ENCODE results near the gene UAP1L1.

Gene UAP1L1

DNA sequence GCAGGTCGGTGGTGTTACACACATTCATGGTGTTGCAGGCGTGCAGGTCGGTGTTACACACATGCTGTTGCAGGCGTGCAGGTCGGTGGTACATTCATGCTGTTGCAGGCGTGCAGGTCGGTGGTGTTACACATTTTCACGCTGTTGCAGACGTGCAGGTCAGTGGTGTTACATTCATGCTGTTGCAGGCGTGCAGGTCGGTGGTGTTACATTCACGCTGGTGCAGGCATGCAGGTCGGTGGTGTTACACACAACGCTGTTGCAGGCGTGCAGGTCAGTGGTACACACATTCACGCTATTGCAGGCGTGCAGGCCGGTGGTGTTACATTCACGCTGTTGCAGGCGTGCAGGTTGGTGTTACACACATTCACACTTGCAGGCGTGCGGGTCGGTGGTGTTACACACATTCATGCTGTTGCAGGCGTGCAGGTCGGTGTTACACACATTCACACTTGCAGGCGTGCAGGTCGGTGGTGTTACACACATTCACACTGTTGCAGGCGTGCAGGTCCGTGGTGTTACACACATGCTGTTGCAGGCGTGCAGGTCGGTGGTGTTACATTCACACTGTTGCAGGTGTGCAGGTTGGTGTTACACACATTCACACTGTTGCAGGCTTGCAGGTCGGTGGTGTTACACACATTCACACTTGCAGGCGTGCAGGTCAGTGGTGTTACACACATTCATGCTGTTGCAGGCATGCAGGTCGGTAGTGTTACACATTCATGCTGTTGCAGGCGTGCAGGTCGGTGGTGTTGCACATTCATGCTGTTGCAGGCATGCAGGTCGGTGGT lies 26.1 kb downstream of the UAP1L1 start:
- no peak overlapping the region for H3K4me3 ChIP-seq (replicated peaks; ENCODE audit: low read depth, low read length)
- TF ChIP-seq, protein P1, sequence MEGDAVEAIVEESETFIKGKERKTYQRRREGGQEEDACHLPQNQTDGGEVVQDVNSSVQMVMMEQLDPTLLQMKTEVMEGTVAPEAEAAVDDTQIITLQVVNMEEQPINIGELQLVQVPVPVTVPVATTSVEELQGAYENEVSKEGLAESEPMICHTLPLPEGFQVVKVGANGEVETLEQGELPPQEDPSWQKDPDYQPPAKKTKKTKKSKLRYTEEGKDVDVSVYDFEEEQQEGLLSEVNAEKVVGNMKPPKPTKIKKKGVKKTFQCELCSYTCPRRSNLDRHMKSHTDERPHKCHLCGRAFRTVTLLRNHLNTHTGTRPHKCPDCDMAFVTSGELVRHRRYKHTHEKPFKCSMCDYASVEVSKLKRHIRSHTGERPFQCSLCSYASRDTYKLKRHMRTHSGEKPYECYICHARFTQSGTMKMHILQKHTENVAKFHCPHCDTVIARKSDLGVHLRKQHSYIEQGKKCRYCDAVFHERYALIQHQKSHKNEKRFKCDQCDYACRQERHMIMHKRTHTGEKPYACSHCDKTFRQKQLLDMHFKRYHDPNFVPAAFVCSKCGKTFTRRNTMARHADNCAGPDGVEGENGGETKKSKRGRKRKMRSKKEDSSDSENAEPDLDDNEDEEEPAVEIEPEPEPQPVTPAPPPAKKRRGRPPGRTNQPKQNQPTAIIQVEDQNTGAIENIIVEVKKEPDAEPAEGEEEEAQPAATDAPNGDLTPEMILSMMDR (IDR thresholded peaks at IDR 0.05; ENCODE audit: low read depth, low read length, missing control alignments): no peak
- no peak for DNase-seq (ENCODE audit: extremely low read depth, low read depth)

DNA sequence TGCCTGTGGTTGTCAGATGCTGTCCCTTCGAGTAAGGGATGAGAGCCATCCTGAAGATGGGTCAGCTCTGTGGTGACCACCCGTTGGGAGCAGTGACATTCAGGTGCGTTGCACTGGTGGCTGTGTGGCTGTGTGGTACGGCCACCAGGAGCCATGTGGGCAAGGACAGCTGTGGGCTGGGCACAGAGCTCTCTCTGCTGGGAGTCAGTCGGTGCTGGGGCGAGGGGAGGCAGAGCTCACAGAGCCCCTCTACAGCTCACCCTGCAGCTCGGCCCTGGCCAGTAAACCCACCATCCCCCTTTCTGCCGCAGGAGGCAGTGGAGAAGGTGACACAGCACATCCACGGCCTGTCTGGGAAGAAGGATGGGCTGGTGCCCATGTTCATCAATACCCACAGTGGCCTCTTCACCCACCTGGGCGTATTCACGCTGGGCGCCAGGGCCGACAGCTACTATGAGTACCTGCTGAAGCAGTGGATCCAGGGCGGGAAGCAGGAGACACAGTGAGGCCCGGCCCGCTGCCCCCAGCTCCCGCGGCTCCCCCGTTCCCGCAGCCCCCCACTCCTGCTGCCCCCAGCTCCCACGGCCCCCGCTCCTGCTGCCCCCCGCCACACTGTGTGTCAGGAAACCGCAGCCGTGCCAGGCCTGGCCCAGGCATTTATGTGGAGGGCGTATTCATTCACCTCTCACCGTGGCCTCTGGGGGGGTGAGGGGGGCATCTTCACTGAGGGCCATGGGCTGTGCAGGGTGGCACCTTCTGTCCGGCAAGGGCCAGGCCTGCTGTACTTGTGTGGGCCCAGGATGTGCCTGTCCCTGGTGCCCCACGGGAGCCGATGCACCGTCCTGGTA lies 28.7 kb downstream of the UAP1L1 start:
- TF ChIP-seq, protein P1 (IDR thresholded peaks at IDR 0.05; ENCODE audit: low read depth, low read length, missing control alignments): no peak
- no peak for DNase-seq (ENCODE audit: extremely low read depth, low read depth)
- no peak overlapping the region for H3K4me3 ChIP-seq (replicated peaks; ENCODE audit: low read depth, low read length)

DNA sequence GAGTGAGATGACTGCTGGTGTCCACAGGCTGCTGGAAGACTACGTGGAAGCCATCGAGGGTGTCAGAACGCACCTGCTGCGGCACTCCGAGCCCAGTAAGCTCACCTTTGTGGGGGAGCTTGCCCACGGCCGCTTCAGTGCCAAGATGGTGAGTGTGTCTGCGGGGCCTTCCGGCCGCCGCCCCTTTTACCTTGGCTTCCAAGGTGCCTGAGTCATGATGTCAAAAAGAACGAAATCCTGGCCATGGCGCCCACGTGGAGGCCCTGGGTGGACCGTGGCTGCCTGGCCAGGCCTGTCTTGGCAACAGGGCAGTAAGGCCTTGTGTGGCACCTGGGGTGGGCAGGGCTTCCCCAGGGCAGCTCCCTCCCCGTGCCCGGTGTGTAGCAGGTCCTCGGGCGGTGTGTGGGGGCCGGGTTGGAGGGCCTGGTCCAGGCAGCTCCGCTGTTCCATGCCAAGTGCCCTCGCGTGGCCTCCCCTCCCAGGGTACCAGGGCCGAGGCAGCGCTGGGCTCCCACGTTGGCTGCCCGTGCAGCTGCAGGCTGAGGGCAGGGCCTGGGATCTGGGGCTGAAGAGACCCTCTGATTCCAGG lies 29.4 kb downstream of the UAP1L1 start:
- no peak for DNase-seq (ENCODE audit: extremely low read depth, low read depth)
- H3K4me3 ChIP-seq (replicated peaks; ENCODE audit: low read depth, low read length): no peak overlapping the region
- TF ChIP-seq, protein P1 (IDR thresholded peaks at IDR 0.05; ENCODE audit: low read depth, low read length, missing control alignments): no peak

DNA sequence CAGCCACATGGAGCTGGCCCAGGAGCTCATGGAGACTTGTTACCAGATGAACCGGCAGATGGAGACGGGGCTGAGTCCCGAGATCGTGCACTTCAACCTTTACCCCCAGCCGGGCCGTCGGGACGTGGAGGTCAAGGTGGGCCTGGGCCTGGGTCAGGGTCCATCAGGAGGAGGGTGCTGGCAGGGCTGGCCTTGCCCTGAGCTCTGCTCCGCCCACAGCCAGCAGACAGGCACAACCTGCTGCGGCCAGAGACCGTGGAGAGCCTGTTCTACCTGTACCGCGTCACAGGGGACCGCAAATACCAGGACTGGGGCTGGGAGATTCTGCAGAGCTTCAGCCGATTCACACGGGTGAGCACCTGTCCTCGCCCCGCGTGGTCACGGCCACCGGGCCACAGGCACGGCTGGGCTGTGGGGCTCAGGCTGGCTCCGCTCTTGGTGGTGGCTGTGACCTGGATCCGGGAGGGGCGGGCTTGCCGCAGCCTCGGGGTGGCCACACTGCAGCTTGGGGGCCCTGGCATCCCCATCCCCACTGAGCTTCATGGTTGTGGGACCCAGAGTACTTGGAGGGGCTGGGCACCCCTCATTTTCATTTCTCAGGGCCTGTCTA lies 30.1 kb downstream of the UAP1L1 start:
- TF ChIP-seq, protein P1 (IDR thresholded peaks at IDR 0.05; ENCODE audit: low read depth, low read length, missing control alignments): no peak
- no peak for DNase-seq (ENCODE audit: extremely low read depth, low read depth)
- H3K4me3 ChIP-seq (replicated peaks; ENCODE audit: low read depth, low read length): no peak overlapping the region

DNA sequence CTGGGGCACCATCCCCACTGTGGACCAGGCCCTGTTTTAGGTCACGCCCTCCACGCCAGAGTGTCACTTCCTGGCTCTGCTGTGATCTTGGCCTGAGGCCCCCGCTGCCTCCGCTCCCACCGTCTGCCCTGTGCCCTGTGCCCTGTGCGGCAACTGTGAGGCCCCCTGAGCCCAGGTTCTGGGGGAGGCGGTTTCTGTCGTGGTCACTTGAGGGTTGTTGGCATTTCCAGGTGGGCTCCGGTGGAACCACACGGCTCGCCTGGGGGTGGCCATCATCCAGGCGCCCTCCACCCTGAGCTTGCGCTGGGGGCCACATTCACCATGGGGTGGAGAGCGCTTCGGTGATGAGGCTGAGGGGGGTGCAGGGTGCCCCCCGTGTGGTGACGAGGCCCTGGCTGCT lies 30.7 kb downstream of the UAP1L1 start:
- DNase-seq (ENCODE audit: extremely low read depth, low read depth): no peak
- no peak overlapping the region for H3K4me3 ChIP-seq (replicated peaks; ENCODE audit: low read depth, low read length)
- TF ChIP-seq, protein P1 (IDR thresholded peaks at IDR 0.05; ENCODE audit: low read depth, low read length, missing control alignments): no peak

DNA sequence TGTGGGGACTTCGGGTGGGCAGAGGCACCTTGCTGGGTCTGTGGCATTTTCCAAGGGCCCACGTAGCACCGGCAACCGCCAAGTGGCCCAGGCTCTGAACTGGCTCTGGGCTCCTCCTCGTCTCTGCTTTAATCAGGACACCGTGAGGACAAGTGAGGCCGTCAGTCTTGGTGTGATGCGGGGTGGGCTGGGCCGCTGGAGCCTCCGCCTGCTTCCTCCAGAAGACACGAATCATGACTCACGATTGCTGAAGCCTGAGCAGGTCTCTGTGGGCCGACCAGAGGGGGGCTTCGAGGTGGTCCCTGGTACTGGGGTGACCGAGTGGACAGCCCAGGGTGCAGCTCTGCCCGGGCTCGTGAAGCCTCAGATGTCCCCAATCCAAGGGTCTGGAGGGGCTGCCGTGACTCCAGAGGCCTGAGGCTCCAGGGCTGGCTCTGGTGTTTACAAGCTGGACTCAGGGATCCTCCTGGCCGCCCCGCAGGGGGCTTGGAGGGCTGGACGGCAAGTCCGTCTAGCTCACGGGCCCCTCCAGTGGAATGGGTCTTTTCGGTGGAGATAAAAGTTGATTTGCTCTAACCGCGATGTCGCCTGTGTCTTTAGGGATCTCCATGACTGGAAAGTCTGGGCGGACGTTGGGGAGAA lies 31.4 kb downstream of the UAP1L1 start:
- H3K4me3 ChIP-seq (replicated peaks; ENCODE audit: low read depth, low read length): no peak overlapping the region
- DNase-seq (ENCODE audit: extremely low read depth, low read depth): no peak
- TF ChIP-seq, protein P1 (IDR thresholded peaks at IDR 0.05; ENCODE audit: low read depth, low read length, missing control alignments): no peak
